Endothelial cell of umbilical vein (primary cell): ENCODE results near the gene CEP89. TPM values are rescaled to one million over a fixed set of nuclear protein-coding genes. Genes with fewer than 3 reads are reported as not detected.

Experiments
- BruUV-seq: library from RNA; stranded (reverse); fragments of 400-500 nt; replicated peaks from 2 replicates; lab custom pipeline; 2021; lab: Mats Ljungman, UMichigan
- CTCF ChIA-PET: fragments of 300-600, 350-600 bp; sonication (Branson Sonifier 250); formaldehyde crosslinking; loops from one replicate; lab custom pipeline; 2021; ENCODE audit warnings: antibody characterized with exemption, inconsistent platforms; lab: Charles Lee
- POLR2A ChIA-PET: fragments of 300-600, 350-600 bp; sonication (Branson Sonifier 250); formaldehyde crosslinking; loops from one replicate; lab custom pipeline; 2021; ENCODE audit warnings: antibody characterized with exemption, inconsistent platforms; lab: Charles Lee
- DNase-seq: peaks from one replicate; pipeline ENCODE4 v3.0.0-alpha.2; 2011; ENCODE audit warnings: low read depth, low spot score
- FAIRE-seq: peaks from 2 replicates; lab custom pipeline; 2011; peaks lifted over from hg19 to GRCh38; lab: Jason Lieb, UNC
- H2AFZ ChIP-seq: 2 replicates; pipeline ENCODE4 v1.6.0; 2012; ENCODE audit warnings: low read depth, low read length, control low read depth, inconsistent platforms
- H3K27ac ChIP-seq: 2 replicates; pipeline ENCODE4 v1.5.1; 2011; ENCODE audit warnings: low read depth, mild to moderate bottlenecking, control low read depth, low read length, moderate library complexity; ENCODE audit not compliant: insufficient read depth
- H3K27me3 ChIP-seq, 2 experiments: 2 replicates each; pipeline versions ENCODE4 v1.6.0 to v1.6.1; 2011; ENCODE audit warnings: low read length in 2 of 2, mixed read lengths in 1 of 2; ENCODE audit not compliant: control insufficient read depth in 2 of 2, insufficient read depth in 2 of 2
- H3K36me3 ChIP-seq, 2 experiments: 2 replicates in 1 of 2; 3 replicates in 1 of 2; pipeline ENCODE4 v1.5.1; 2011; ENCODE audit warnings: low read length in 2 of 2, mild to moderate bottlenecking in 1 of 2, moderate library complexity in 1 of 2; ENCODE audit not compliant: control insufficient read depth in 2 of 2, insufficient read depth in 2 of 2; ENCODE audit errors: extremely low read depth in 1 of 2
- H3K4me1 ChIP-seq: 3 replicates; pipeline ENCODE4 v1.5.1; 2011; ENCODE audit warnings: mild to moderate bottlenecking, low read length; ENCODE audit not compliant: control insufficient read depth, insufficient read depth; ENCODE audit errors: extremely low read depth
- H3K4me2 ChIP-seq: 2 replicates; pipeline ENCODE4 v1.6.1; 2011; ENCODE audit warnings: low read length, control low read depth, mixed read lengths; ENCODE audit not compliant: insufficient read depth
- H3K4me3 ChIP-seq, 3 experiments: fragments of 200-600 bp in 1 of 3; sonication (generic), shearing (Covaris generic) in 1 of 3; replicated peaks in 1 of 3; 2 replicates each; pipeline ENCODE4 v1.5.1; 2011 to 2016; ENCODE audit warnings: control low read depth in 3 of 3, low read length in 3 of 3, mild to moderate bottlenecking in 2 of 3, inconsistent platforms in 1 of 3, low read depth in 1 of 3, moderate library complexity in 1 of 3; ENCODE audit not compliant: insufficient read depth in 1 of 3
- H3K79me2 ChIP-seq: 2 replicates; pipeline ENCODE4 v1.6.0; 2012; ENCODE audit warnings: low read length, inconsistent platforms; ENCODE audit not compliant: control insufficient read depth, insufficient read depth
- H3K9ac ChIP-seq: replicated peaks from 2 replicates; pipeline ENCODE3; 2011; ENCODE audit warnings: low read length, control low read depth; ENCODE audit not compliant: insufficient read depth; ENCODE audit errors: extremely low read depth
- H3K9me1 ChIP-seq: replicated peaks from 3 replicates; pipeline ENCODE4 v1.6.0; 2011; ENCODE audit warnings: mild to moderate bottlenecking, low read length; ENCODE audit not compliant: control insufficient read depth, insufficient read depth; ENCODE audit errors: extremely low read depth
- H3K9me3 ChIP-seq: replicated peaks from 2 replicates; pipeline ENCODE4 v1.5.1; 2012; ENCODE audit warnings: low read length, inconsistent platforms; ENCODE audit not compliant: control insufficient read depth, insufficient read depth
- H4K20me1 ChIP-seq: replicated peaks from 2 replicates; pipeline ENCODE3; 2011; ENCODE audit warnings: mild to moderate bottlenecking, low read length; ENCODE audit not compliant: control insufficient read depth, insufficient read depth; ENCODE audit errors: extremely low read depth
- CTCF ChIP-seq, 2 donors: IDR thresholded peaks; 1 replicate in 1 of 2; 2 replicates in 1 of 2; pipeline ENCODE4 v1.5.1; 2011; ENCODE audit warnings: low read length in 2 of 2, mild to moderate bottlenecking in 2 of 2, moderate library complexity in 2 of 2, control low read depth in 1 of 2, inconsistent platforms in 1 of 2, low read depth in 1 of 2; ENCODE audit not compliant: insufficient read depth in 1 of 2; ENCODE audit errors: extremely low read depth in 1 of 2
- EZH2 ChIP-seq: IDR thresholded peaks from 2 replicates; pipeline ENCODE4 v1.6.1; 2012; ENCODE audit warnings: borderline replicate concordance, low read depth, mild to moderate bottlenecking, moderate library complexity, low read length, inconsistent platforms; ENCODE audit not compliant: severe bottlenecking
- FOS ChIP-seq: IDR thresholded peaks from 2 replicates; pipeline ENCODE4 v1.6.1; 2011; ENCODE audit warnings: mild to moderate bottlenecking, low read length, moderate library complexity, borderline replicate concordance; ENCODE audit not compliant: insufficient read depth
- GATA2 ChIP-seq: IDR thresholded peaks from 2 replicates; pipeline ENCODE4 v1.7.0; 2011; ENCODE audit warnings: low read depth, mild to moderate bottlenecking, moderate library complexity, mixed read lengths, low read length; ENCODE audit not compliant: insufficient read length, insufficient read depth
- JUN ChIP-seq: IDR thresholded peaks from 2 replicates; pipeline ENCODE4 v1.6.1; 2011; ENCODE audit warnings: borderline replicate concordance, low read depth; ENCODE audit not compliant: insufficient read length, insufficient read depth
- MAX ChIP-seq: IDR thresholded peaks from 2 replicates; pipeline ENCODE4 v1.6.1; 2011; ENCODE audit not compliant: insufficient read depth, insufficient read length
- MYC ChIP-seq: IDR thresholded peaks from one replicate; pipeline ENCODE4 v1.6.1; 2011; ENCODE audit warnings: mild to moderate bottlenecking, low read depth, low read length
- POLR2A ChIP-seq: IDR thresholded peaks from 2 replicates; pipeline ENCODE4 v1.6.1; 2012; ENCODE audit warnings: low read depth, mild to moderate bottlenecking, control low read depth, low read length
- POLR2AphosphoS5 ChIP-seq: IDR thresholded peaks from 2 replicates; pipeline ENCODE4 v1.6.1; 2012; ENCODE audit warnings: low read depth, mild to moderate bottlenecking, control low read depth, low read length, moderate library complexity; ENCODE audit not compliant: insufficient read depth
- dilution Hi-C: fragments of 300-500 bp; cut with MboI; formaldehyde crosslinking; loops from one replicate; pipeline ENCODE4 v1.15.0; 2019; ENCODE audit warnings: low sequenced_read_pairs; ENCODE audit not compliant: extremely low pct_ligation_motif_present
- intact Hi-C: fragments of 100-400 bp; cut with micrococcal nuclease; formaldehyde crosslinking; loops from one replicate; pipeline ENCODE4 v1.10.0; 2022
- polyA plus RNA-seq, 4 experiments: library from polyadenylated mRNA; depleted of rRNA in 3 of 4; stranded (reverse) in 3 of 4; unstranded in 1 of 4; fragments of >200 nt; gene quantifications; 2 replicates each; pipeline versions ENCODE4 v1.2.1 to v1.2.3, GENCODE V29; 2011 to 2012; ENCODE audit warnings: missing spikeins in 1 of 4
- total RNA-seq: library from RNA; stranded (reverse); gene quantifications from 2 replicates; pipeline ENCODE4 v1.2.3, GENCODE V29; 2021

Gene CEP89
- total and polyA plus RNA-seq, 2 donors (not counting 3 experiments of a cell fraction or from before 2014, with no cell fraction given), result 25.1 to 46.2 TPM

GRCh38 chr19:32901504-32902161, 70.1 kb downstream of the CEP89 start:
- POLR2A ChIA-PET, result no interaction called here

More at GRCh38 chr19:32901504-32902161, 70.1 kb downstream of the CEP89 start:
- Histone ChIP-seq H3K36me3 (no peaks in the 10 kb centered on the region), H3K9me1 (no peaks in the 10 kb centered on the region), H3K4me1 (no peaks in the 10 kb centered on the region), H4K20me1 (no peaks in the 10 kb centered on the region), H2AFZ (no peak overlapping the region), H3K27ac (no peak overlapping the region), H3K4me2 (no peak overlapping the region), H3K9ac (no peak overlapping the region), H3K9me3 (no peaks in the 10 kb centered on the region), H3K79me2 (no peaks in the 10 kb centered on the region), H3K4me3 (no peak overlapping the region), H3K27me3 (no peaks in the 10 kb centered on the region)
- no peak for TF ChIP-seq JUN
- TF ChIP-seq GATA2, result no peak
- no peak for TF ChIP-seq MYC
- no peak for TF ChIP-seq EZH2
- no peak for TF ChIP-seq CTCF (IDR thresholded peaks at IDR 0.05; ENCODE audit: extremely low read depth in 1 of 2, insufficient read depth in 1 of 2, low read depth in 1 of 2, low read length in 2 of 2)
- TF ChIP-seq MAX, result no peak
- TF ChIP-seq FOS, result no peak
- TF ChIP-seq POLR2A, result no peak
- no peak for TF ChIP-seq POLR2AphosphoS5
- DNase-seq (no peak), FAIRE-seq (no peak)
- CTCF ChIA-PET, result no interaction called here
- BruUV-seq, result no TSS peak
- intact Hi-C loops (no loop called here), dilution Hi-C loops (no loop called here)
